ENCODE measurements around the gene POU6F2.

DNA sequence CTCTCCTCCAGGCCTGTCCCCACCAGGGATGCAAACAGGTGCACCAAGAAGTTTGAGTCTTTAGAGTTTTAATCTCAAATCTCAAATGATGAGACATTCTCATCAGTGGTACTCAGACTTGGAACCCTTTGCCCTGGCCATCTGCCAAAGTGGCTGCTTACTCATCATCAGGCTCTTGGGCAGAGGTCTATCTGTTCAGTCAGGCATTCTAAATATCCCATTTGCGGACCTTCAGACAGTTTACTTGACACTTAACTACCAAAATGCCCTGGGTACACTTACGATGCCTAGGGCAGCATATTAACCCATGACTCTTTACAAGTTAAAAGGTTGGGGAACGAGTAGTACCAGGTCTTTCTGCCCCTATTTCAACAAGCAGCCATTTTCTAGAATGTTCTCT, 527.3 kb downstream of the POU6F2 start:
- TF ChIP-seq RAD21 (IDR thresholded peaks at IDR 0.05; ENCODE audit: low read depth) (no peak), TCF12 (IDR thresholded peaks at IDR 0.05; ENCODE audit: low read depth) (no peak), YY1 (IDR thresholded peaks at IDR 0.05; ENCODE audit: low read depth) (no peak), CEBPB (IDR thresholded peaks at IDR 0.05) (no peak), FOXM1 (IDR thresholded peaks at IDR 0.05; ENCODE audit: borderline replicate concordance, low read depth) (no peak), MAX (IDR thresholded peaks at IDR 0.05) (no peak), EP300 (IDR thresholded peaks at IDR 0.05; ENCODE audit: borderline replicate concordance) (no peak), TAF1 (IDR thresholded peaks at IDR 0.05; ENCODE audit: low read depth) (no peak)
- TF ChIP-seq, protein P1, sequence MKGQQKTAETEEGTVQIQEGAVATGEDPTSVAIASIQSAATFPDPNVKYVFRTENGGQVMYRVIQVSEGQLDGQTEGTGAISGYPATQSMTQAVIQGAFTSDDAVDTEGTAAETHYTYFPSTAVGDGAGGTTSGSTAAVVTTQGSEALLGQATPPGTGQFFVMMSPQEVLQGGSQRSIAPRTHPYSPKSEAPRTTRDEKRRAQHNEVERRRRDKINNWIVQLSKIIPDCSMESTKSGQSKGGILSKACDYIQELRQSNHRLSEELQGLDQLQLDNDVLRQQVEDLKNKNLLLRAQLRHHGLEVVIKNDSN (IDR thresholded peaks at IDR 0.05) = no peak
